Fibroblast of lung (primary cell): ENCODE data around the gene NKAIN2.

ENCODE experiments used
- CTCF ChIP-seq, 2 donors: IDR thresholded peaks in 1 of 2; conservative IDR thresholded peaks in 1 of 2; 1 replicate in 1 of 2; 2 replicates in 1 of 2; pipeline ENCODE4 v1.5.1; 2011 to 2012; ENCODE audit warnings: low read length in 2 of 2, control low read depth in 1 of 2, inconsistent platforms in 1 of 2, low read depth in 1 of 2, mild to moderate bottlenecking in 1 of 2
- EZH2 ChIP-seq: IDR thresholded peaks from 2 replicates; pipeline ENCODE4 v1.5.1; 2012; ENCODE audit warnings: low read length, control low read depth, mild to moderate bottlenecking; ENCODE audit errors: missing control alignments

DNA sequence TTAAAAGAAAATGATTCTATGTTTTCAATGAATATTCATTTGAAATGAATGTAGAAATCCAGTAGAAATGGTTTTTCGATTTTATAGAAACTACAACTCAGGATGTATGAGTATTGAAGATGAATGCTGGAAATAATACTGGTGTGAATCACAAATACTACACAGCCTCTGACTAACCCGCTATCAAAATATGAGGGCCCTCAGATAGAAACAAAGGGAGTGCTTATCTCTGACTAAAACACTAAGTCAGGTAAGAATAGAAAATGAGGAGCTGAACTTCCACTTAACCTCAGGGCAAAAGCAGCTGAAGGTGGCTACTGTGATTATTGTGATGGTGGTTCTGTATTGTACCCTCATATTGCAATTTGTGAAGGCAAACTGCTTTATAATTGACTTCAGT is 937.7 kb downstream of the NKAIN2 start:
- TF ChIP-seq EZH2 (no peak), CTCF (conservative IDR thresholded peaks at IDR 0.05 in 1 of 2, IDR thresholded peaks at IDR 0.05 in 1 of 2; ENCODE audit: low read depth in 1 of 2, low read length in 2 of 2) (no peak)
